ENCODE data around the gene UNC93B1. TPM values are rescaled to one million over a fixed set of nuclear protein-coding genes. Genes with fewer than 3 reads are reported as not detected.
A peak's percentile ranks its signal among the peaks of the same experiment; 100 is the strongest.

The UNC93B1 gene
- polyA plus RNA-seq, 6 donors from 2014 or later, result 93.5 to 149 (median 103) TPM

DNA sequence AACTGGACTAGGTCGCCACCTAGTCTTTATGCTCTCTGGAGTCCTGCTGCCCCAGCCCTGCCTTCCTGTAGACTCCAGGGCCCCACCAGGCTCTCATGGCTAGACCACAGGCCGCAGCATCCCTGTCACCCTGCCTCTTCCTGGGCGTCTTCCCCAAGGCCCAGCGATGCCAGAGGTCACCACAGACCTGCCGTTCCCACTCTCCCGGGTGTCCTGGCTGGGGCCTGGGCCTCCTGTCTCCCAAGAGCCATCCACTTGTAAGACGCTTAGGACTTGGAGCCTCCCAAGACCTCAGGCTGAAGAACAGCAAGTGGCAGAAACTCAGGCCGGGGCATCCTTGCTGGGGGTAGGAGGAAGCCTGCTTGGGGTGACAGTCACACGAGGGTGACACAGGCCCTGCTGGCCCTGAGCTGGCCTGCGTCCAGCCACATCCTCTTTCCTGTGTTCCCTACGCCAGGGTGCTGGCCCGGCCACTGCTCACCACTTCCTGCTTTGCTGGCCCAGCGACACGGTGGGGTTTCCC lies 32.9 kb upstream of the UNC93B1 start:
- peak overlapping the region; percentile 65 to 96 (median 74) for H3K27ac Mint-ChIP-seq
- peak overlapping the region in 4 of 8 donors; percentile 60 to 84 (median 74) for H3K4me3 Mint-ChIP-seq
- no peaks in the 10 kb centered on the region for H3K27me3 Mint-ChIP-seq
- ATAC-seq (ENCODE audit: low read depth in 2 of 2) (no peak), DNase-seq (no peak)
- H3K4me1 Mint-ChIP-seq, result peaks cover 27 to 38% (median 37%) of the 10 kb centered on the region in 3 donors
- H3K9me3 Mint-ChIP-seq, result no peaks in the 10 kb centered on the region
- H3K36me3 Mint-ChIP-seq, result no peaks in the 10 kb centered on the region

DNA sequence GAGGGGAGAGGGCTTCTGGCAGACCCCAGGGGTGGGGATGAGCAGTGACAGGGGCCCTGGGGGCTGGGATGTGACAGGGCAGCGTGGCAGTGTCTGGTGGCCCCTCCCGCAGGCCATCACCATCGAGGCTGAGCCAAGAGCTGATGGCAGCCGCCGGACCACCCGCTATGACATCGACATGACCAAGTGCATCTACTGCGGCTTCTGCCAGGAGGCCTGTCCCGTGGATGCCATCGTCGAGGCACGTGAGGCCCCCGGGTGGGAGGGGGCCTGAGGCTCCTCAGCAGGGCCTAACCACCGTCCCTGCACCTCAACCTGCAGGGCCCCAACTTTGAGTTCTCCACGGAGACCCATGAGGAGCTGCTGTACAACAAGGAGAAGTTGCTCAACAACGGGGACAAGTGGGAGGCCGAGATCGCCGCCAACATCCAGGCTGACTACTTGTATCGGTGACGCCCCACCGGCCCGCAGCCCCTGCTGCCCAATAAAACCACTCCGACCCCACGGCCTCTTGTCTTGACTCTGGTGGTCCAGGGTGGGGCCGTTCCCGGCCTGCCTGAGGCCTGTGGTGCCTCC lies 32.3 kb upstream of the UNC93B1 start:
- DNase-seq (no peak), ATAC-seq (ENCODE audit: low read depth in 2 of 2) (no peak)
- H3K4me3 Mint-ChIP-seq, result peak overlapping the region in 2 of 8 donors; percentile 79 to 81
- H3K27me3 Mint-ChIP-seq, result no peaks in the 10 kb centered on the region
- H3K4me1 Mint-ChIP-seq, result peaks cover 28 to 38% (median 38%) of the 10 kb centered on the region in 3 donors
- no peaks in the 10 kb centered on the region for H3K36me3 Mint-ChIP-seq
- H3K27ac Mint-ChIP-seq, result peak overlapping the region in 2 of 6 donors; percentile 81 to 83
- no peaks in the 10 kb centered on the region for H3K9me3 Mint-ChIP-seq

GRCh38 chr11:68035266-68035876 lies 31.5 kb upstream of the UNC93B1 start:
- DNase-seq (no peak), ATAC-seq (ENCODE audit: low read depth in 2 of 2) (no peak)
- Mint-ChIP-seq H3K27ac (peak overlapping the region in 2 of 6 donors; percentile 74 to 81), H3K9me3 (no peaks in the 10 kb centered on the region), H3K27me3 (no peaks in the 10 kb centered on the region), H3K36me3 (no peaks in the 10 kb centered on the region), H3K4me1 (peaks cover 31 to 41% (median 41%) of the 10 kb centered on the region in 3 donors), H3K4me3 (peak overlapping the region in 2 of 8 donors; percentile 64 to 81)

DNA sequence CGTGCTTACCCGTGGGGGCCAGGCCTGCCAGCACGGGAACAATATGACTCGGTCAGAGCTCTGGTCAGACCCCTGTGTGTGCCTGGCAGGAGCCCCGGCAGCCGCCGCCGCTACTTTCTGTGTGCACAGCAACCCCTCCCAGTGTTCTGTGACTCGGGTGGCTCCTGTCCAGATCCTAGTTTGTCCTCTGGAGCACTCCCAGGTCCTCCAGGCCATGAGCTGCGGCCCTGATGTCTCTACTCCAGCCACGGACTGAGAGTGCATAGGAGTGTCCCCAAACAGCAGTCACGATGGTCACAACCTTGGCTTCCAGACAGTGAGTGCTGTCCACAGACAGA lies 29.8 kb upstream of the UNC93B1 start:
- no peaks in the 10 kb centered on the region for H3K9me3 Mint-ChIP-seq
- no peaks in the 10 kb centered on the region for H3K36me3 Mint-ChIP-seq
- H3K4me3 Mint-ChIP-seq, result peak overlapping the region in 2 of 8 donors; percentile 45 to 64
- peaks cover 0 to 4% (median 0%) of the 10 kb centered on the region in 3 donors for H3K27me3 Mint-ChIP-seq
- peak overlapping the region in 1 of 6 donors; percentile 38 for H3K27ac Mint-ChIP-seq
- DNase-seq (no peak), ATAC-seq (ENCODE audit: low read depth in 2 of 2) (no peak)
- peaks cover 26 to 39% (median 37%) of the 10 kb centered on the region in 3 donors for H3K4me1 Mint-ChIP-seq

DNA sequence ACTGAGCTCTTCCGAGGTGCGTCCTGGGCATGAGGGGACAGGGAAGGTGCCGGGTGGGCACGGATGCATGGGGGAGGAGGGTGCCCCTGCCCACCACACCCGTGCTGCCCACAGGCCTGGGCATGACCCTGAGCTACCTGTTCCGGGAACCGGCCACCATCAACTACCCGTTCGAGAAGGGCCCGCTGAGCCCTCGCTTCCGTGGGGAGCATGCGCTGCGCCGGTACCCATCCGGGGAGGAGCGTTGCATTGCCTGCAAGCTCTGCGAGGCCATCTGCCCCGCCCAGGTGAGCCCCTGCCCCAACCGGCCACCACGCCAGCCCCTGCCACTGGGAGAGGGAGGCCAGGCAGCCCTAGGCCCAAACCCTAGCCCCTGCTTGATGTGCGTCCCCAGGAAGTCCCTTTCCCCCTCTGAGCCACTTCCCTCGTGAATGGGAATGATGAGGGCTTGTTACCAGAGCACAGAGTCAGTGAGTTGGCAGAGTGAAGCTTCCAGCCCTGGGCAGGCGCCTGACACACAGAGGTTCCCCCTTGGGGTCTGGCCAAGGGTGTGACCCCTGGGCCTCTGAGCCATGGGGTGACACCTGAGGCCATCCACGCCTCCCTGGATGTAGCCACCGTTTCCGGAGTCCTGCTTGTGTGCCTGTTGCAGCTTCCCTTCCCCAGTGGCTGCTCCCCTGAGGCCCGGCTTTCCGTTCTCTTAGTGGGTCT lies 29.3 kb upstream of the UNC93B1 start:
- Mint-ChIP-seq H3K27me3 (peaks cover 0 to 5% (median 0%) of the 10 kb centered on the region in 3 donors), H3K4me3 (peak overlapping the region in 1 of 8 donors; percentile 64), H3K9me3 (no peaks in the 10 kb centered on the region), H3K36me3 (no peaks in the 10 kb centered on the region), H3K4me1 (peaks cover 26 to 39% (median 37%) of the 10 kb centered on the region in 3 donors), H3K27ac (no peak overlapping the region)
- ATAC-seq (ENCODE audit: low read depth in 2 of 2), result no peak
- no peak for DNase-seq

DNA sequence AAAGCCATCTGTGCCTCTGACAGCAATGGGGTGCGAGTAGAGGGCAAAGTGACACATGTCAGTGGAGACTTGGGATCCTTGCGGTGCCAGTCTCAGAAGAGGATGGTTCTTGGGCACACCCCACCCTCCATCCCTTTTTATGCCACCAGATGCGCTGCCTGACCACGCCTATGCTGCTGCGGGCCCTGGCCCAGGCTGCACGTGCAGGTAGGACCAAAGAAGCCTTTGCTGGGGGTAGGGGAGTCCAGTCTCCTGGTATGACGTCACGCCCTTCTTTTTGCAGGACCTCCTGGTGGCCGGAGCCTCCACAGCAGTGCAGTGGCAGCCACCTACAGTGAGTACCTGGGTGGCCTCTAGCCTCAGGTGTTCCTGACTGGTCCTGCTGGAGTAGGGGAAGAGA lies 28.1 kb upstream of the UNC93B1 start:
- Mint-ChIP-seq H3K4me3 (peak overlapping the region; percentile 66 to 100 (median 94)), H3K9me3 (no peaks in the 10 kb centered on the region), H3K27me3 (peaks cover 0 to 5% (median 0%) of the 10 kb centered on the region in 3 donors), H3K27ac (no peak overlapping the region), H3K36me3 (no peaks in the 10 kb centered on the region), H3K4me1 (peaks cover 26 to 33% (median 32%) of the 10 kb centered on the region in 3 donors)
- no peak for ATAC-seq (ENCODE audit: low read depth in 2 of 2)
- DNase-seq, result no peak

- ATAC-seq (ENCODE audit: low read depth in 2 of 2) (no peak), DNase-seq (no peak)
- Mint-ChIP-seq H3K27ac (peak overlapping the region; percentile 86 to 96 (median 87)), H3K4me3 (peak overlapping the region; percentile 90 to 100 (median 98)), H3K27me3 (peaks cover 0 to 5% (median 0%) of the 10 kb centered on the region in 3 donors), H3K9me3 (no peaks in the 10 kb centered on the region), H3K4me1 (peaks cover 22 to 27% (median 26%) of the 10 kb centered on the region in 3 donors), H3K36me3 (no peaks in the 10 kb centered on the region)
These were observed 27.2 kb upstream of the UNC93B1 start for GRCh38 chr11:68031144-68031464.

DNA sequence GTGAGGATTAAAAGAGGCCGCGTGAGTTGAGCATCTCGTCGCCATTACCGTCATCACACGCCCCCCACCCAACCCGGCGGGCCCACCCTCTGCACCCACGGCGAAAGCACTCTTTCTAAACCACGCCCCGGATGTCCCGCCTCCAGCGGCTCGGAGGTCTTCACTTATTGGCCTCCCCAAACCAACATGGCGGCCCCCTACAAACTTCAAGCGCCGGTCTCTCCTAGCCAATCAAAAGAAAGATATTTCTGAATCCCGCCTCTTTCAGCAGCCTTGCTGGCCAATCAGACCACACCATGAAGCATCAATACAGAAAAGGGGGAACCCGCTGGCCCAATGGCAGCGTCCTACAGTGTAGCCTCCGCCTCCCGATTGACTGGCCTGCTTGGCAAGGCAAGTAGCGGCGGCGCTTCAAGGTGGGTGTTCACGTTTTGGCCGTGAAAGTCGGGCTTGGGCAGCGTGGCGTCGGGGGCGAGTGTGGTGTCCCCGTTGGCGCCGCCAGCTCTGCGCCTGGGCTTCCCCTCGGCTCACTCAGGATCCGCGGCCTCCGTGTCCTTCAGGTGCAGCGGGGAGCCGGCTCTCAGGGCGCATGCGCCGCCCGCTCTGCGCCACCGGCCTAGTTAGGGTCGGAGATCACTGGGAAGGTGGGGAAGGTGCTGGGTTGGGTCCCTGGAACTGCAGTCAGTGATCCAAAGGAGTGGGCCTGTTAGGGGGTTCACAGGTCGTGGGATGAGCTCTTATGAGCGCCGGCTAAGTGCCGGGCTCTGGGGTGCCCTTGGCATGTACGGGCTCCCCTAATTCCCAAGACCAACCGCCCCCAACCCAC lies 26.6 kb upstream of the UNC93B1 start, which contains the start of gene NDUFS8:
Gene NDUFS8, plus strand, starts transcription at position 364 of the 826 bp plus-strand sequence. CDS start 1,471 bp downstream, outside the sequence.
- Mint-ChIP-seq H3K9me3 (no peaks in the 10 kb centered on the region), H3K4me1 (peaks cover 22 to 27% (median 26%) of the 10 kb centered on the region in 3 donors), H3K4me3 (peak within 1 kb of the TSS; percentile 90 to 100 (median 98)), H3K27me3 (peaks cover 0 to 5% (median 0%) of the 10 kb centered on the region in 3 donors), H3K27ac (peak within 1 kb of the TSS; percentile 87 to 97 (median 88)), H3K36me3 (no peaks in the 10 kb centered on the region)
- ATAC-seq (ENCODE audit: low read depth in 2 of 2), result peak; percentile 95 to 98
- DNase-seq, result peak; percentile 97

DNA sequence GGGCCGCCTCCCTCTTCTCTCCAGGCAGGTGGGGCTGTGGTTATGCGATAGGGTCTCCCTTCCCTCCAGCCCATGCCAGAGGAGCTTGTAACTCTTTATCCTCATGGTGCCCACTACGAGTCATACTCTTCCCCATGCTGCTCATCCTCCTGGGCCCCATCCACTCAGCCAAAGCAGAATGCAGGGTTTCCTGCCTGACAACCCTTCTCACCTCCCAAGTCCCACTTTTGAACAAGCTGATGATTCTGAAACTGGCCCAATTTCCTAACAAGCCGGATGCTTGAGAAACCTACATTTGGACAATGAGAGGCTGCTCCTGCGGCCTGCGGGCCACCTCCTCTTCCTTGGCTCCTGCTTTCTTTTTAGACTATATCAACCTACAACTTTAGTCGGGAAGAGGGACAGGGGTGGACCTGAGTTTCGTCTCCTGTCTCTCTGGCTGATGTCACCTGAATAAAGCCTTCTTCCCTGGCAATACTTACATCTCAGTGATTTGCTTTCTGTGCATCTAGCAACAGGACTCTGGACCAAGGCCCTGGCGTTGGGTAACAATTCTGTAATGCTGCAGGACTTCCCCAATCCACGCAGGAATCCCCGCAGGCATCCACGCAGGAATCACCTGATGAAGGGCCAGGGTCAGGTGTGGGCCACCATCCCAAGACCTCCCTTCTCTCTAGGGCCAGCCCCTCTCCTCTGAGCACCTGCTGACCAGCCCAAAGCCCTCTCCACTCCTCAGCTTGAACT lies 25.1 kb upstream of the UNC93B1 start:
- Mint-ChIP-seq H3K36me3 (peaks cover 0 to 7% of the 10 kb centered on the region in 2 donors), H3K27me3 (peaks cover 0 to 5% (median 0%) of the 10 kb centered on the region in 3 donors), H3K4me1 (peaks cover 24 to 27% (median 25%) of the 10 kb centered on the region in 3 donors), H3K9me3 (peaks cover 0 to 5% (median 0%) of the 10 kb centered on the region in 7 donors), H3K4me3 (peak overlapping the region; percentile 56 to 100 (median 90)), H3K27ac (no peak overlapping the region)
- no peak for DNase-seq
- no peak for ATAC-seq (ENCODE audit: low read depth in 2 of 2)

- no peak for ATAC-seq (ENCODE audit: low read depth in 2 of 2)
- peak overlapping the region in 3 of 8 donors; percentile 15 to 51 (median 38) for H3K4me3 Mint-ChIP-seq
- DNase-seq, result no peak
- peaks cover 0 to 7% of the 10 kb centered on the region in 2 donors for H3K36me3 Mint-ChIP-seq
- H3K27me3 Mint-ChIP-seq, result peaks cover 0 to 5% (median 0%) of the 10 kb centered on the region in 3 donors
- H3K27ac Mint-ChIP-seq, result no peak overlapping the region
- peaks cover 0 to 5% (median 0%) of the 10 kb centered on the region in 7 donors for H3K9me3 Mint-ChIP-seq
- H3K4me1 Mint-ChIP-seq, result peaks cover 22 to 27% (median 25%) of the 10 kb centered on the region in 3 donors
These were observed 23.8 kb upstream of the UNC93B1 start for GRCh38 chr11:68027667-68028066.

GRCh38 chr11:68026391-68027105 lies 22.7 kb upstream of the UNC93B1 start:
- ATAC-seq (ENCODE audit: low read depth in 2 of 2) (no peak), DNase-seq (no peak)
- Mint-ChIP-seq H3K4me3 (no peak overlapping the region), H3K9me3 (peaks cover 0 to 5% (median 0%) of the 10 kb centered on the region in 7 donors), H3K27me3 (peaks cover 0 to 5% (median 0%) of the 10 kb centered on the region in 3 donors), H3K27ac (peak overlapping the region in 1 of 6 donors; percentile 47), H3K4me1 (peaks cover 18 to 23% (median 22%) of the 10 kb centered on the region in 3 donors), H3K36me3 (peaks cover 0 to 7% of the 10 kb centered on the region in 2 donors)
